Right lobe of liver (tissue), 6 donors: ENCODE measurements around the gene TRPM6. TPM values are rescaled to one million over a fixed set of nuclear protein-coding genes. Genes with fewer than 3 reads are reported as not detected.

Experiments used
- ATAC-seq, 4 donors: fragments of 200-7000 bp; cut with Tn5 transposase; one replicate each; pipeline ENCODE4 v1.9.1; 2020; ENCODE audit warnings: mild to moderate bottlenecking in 4 of 4, moderate library complexity in 4 of 4
- DNase-seq, 3 donors: peaks; one replicate each; pipeline ENCODE4 v3.0.0-alpha.2; 2020
- H3K27ac ChIP-seq, 3 donors: fragments of 200-600 bp; one replicate each; pipeline ENCODE4 v1.8.0; 2022
- H3K27me3 ChIP-seq, 2 donors: fragments of 200-600 bp; one replicate each; pipeline ENCODE4 v1.8.0; 2022
- H3K36me3 ChIP-seq, 4 donors: fragments of 200-600 bp; sonication (generic) in 1 of 4; one replicate each; pipeline versions ENCODE4 v1.5.1 to v1.8.0; 2017 to 2022; ENCODE audit warnings: control low read depth in 1 of 4
- H3K4me1 ChIP-seq, 4 donors: fragments of 200-600 bp; sonication (generic) in 1 of 4; one replicate each; pipeline versions ENCODE4 v1.5.1 to v1.8.0; 2017 to 2022; ENCODE audit warnings: control low read depth in 1 of 4
- H3K4me3 ChIP-seq, 3 donors: fragments of 200-600 bp; one replicate each; pipeline ENCODE4 v1.8.0; 2022
- H3K9me3 ChIP-seq, 4 donors: fragments of 200-600 bp; sonication (generic) in 1 of 4; one replicate each; pipeline versions ENCODE4 v1.5.1 to v1.8.0; 2017 to 2022; ENCODE audit warnings: control low read depth in 1 of 4
- CTCF ChIP-seq, 4 donors: fragments of 200-600 bp in 3 of 4; fragments of 450-650 bp in 1 of 4; IDR thresholded peaks; one replicate each; pipeline versions ENCODE4 v1.5.1 to v1.8.0; 2016 to 2022; ENCODE audit warnings: antibody characterized with exemption in 4 of 4, mild to moderate bottlenecking in 2 of 4
- POLR2A ChIP-seq: fragments of 450-650 bp; IDR thresholded peaks from one replicate; pipeline ENCODE4 v1.6.1; 2017; ENCODE audit warnings: antibody characterized with exemption, mild to moderate bottlenecking
- whole genome bisulfite sequencing: methylation state at CpG from one replicate; pipeline ENCODE4 v1.1.6; 2018; ENCODE audit warnings: low coverage, low lambda C conversion rate; ENCODE audit not compliant: insufficient coverage; ENCODE audit errors: missing lambda C conversion rate; 5-methylcytosine and 5-hydroxymethylcytosine counted together
- intact Hi-C, 2 donors: fragments of 100-400 bp; cut with DNase I; formaldehyde crosslinking; loops; one replicate each; pipeline versions ENCODE4 v1.11.2 to v1.14.1; 2022
- total RNA-seq, 6 experiments: library from RNA; depleted of rRNA in 2 of 6; stranded (reverse); fragments of >200 nt in 2 of 6; fragmentation: NEBNext Ultra II Directional in 3 of 6; extraction: Animal tissue kit (Norgen Biotek cat#: 25700) in 3 of 6; gene quantifications; one replicate each; pipeline versions ENCODE4 v1.1.0 to v1.2.4, GENCODE V29; 2016 to 2023
- donor health status: DM: no; HTN: yes; CAD: no.
- donor health status: DM: no; HTN: no; CAD: no.
- donor health status: DM: no; HTN: no; CAD: no.
- donor health status: DM: no; HTN: yes; CAD: no.
- donor health status: DM: no; HTN: yes; CAD: no.

The TRPM6 gene
- total RNA-seq, 6 experiments from 2014 or later, result 0.05 to 0.24 (median 0.15) TPM; not detected in 1

GRCh38 chr9:74726581-74726980 lies 161.1 kb downstream of the TRPM6 start:
- Histone ChIP-seq H3K4me3 (no peak overlapping the region), H3K27me3 (no peaks in the 10 kb centered on the region), H3K4me1 (no peaks in the 10 kb centered on the region), H3K36me3 (no peaks in the 10 kb centered on the region), H3K9me3 (no peaks in the 10 kb centered on the region), H3K27ac (no peak overlapping the region)
- WGBS, result no CpG with 5 or more reads among the region's 3 CpGs
- intact Hi-C loops, result no loop called here
- DNase-seq (no peak), ATAC-seq (no peak)
- no peak for TF ChIP-seq POLR2A
- no peak for TF ChIP-seq CTCF (IDR thresholded peaks at IDR 0.05)

DNA sequence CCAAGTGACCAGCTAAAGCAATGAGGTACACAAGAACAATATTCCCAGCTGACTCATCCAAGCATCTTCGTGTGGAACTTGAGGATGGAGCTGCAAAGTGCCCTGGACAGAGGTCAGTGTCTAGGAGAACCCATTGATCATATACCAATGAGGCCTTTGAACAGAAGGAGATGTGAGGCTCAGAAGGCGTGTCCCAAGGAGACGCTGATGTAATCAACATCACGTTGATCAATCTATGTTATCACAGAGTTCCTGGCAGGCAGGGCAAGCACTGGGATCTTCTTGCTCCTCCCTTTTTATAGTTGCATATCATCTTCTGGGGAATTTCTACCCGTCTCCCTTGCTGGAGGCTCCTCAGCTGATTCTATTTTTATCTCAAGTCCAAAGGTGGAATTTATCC lies 163.4 kb downstream of the TRPM6 start:
- no peaks in the 10 kb centered on the region for H3K4me1 ChIP-seq
- no peaks in the 10 kb centered on the region for H3K27me3 ChIP-seq
- intact Hi-C loops, result no loop called here
- H3K27ac ChIP-seq, result no peak overlapping the region
- DNase-seq (no peak), ATAC-seq (no peak)
- no peak overlapping the region for H3K4me3 ChIP-seq
- TF ChIP-seq CTCF (IDR thresholded peaks at IDR 0.05), result no peak
- TF ChIP-seq POLR2A, result no peak
- H3K36me3 ChIP-seq, result no peaks in the 10 kb centered on the region
- no peaks in the 10 kb centered on the region for H3K9me3 ChIP-seq
- 52% methylated on average over 5 of the region's 5 CpGs for WGBS

- ATAC-seq, result no peak
- TF ChIP-seq CTCF (IDR thresholded peaks at IDR 0.05) (no peak), POLR2A (no peak)
These were observed 165.7 kb downstream of the TRPM6 start for GRCh38 chr9:74721696-74722660.

GRCh38 chr9:74719306-74719705 lies 168.4 kb downstream of the TRPM6 start:
- Histone ChIP-seq H3K36me3 (no peaks in the 10 kb centered on the region), H3K4me1 (no peaks in the 10 kb centered on the region), H3K27me3 (no peaks in the 10 kb centered on the region), H3K9me3 (no peaks in the 10 kb centered on the region), H3K4me3 (no peak overlapping the region), H3K27ac (no peak overlapping the region)
- intact Hi-C loops, result no loop called here
- no peak for DNase-seq
- WGBS, result 42% methylated on average over 1 of the region's 1 CpG
- no peak for ATAC-seq
- TF ChIP-seq CTCF (IDR thresholded peaks at IDR 0.05), result no peak
- no peak for TF ChIP-seq POLR2A

More at GRCh38 chr9:74721696-74722660, 165.7 kb downstream of the TRPM6 start:
- intact Hi-C loops, result no loop called here
- WGBS, result 41% methylated on average over 5 of the region's 5 CpGs
- no peaks in the 10 kb centered on the region for H3K36me3 ChIP-seq
- DNase-seq, result no peak
- H3K9me3 ChIP-seq, result no peaks in the 10 kb centered on the region
- H3K4me3 ChIP-seq, result no peak overlapping the region
- no peak overlapping the region for H3K27ac ChIP-seq
- H3K4me1 ChIP-seq, result no peaks in the 10 kb centered on the region
- no peaks in the 10 kb centered on the region for H3K27me3 ChIP-seq
